ENCODE data around the gene BPGM. TPM values are rescaled to one million over a fixed set of nuclear protein-coding genes. Genes with fewer than 3 reads are reported as not detected.

The BPGM gene
- total RNA-seq, 1 experiment from 2014 or later: 10.0 TPM

GRCh38 chr7:134712196-134712595 is 65.5 kb downstream of the BPGM start:
- Histone ChIP-seq H3K9me3 (ENCODE audit: control insufficient read depth in 1 of 2, insufficient read depth in 1 of 2, low read depth in 1 of 2, low read length in 2 of 2) (no peaks in the 10 kb centered on the region), H3K79me2 (ENCODE audit: insufficient read depth, low read length) (no peaks in the 10 kb centered on the region), H3K4me3 (replicated peaks in 1 of 2; ENCODE audit: low read depth in 1 of 2, low read length in 2 of 2) (no peak overlapping the region), H3K36me3 (ENCODE audit: control insufficient read depth in 1 of 2, insufficient read depth in 2 of 2, low read length in 2 of 2) (no peaks in the 10 kb centered on the region), H3K9ac (ENCODE audit: low read length) (no peak overlapping the region), H3K27me3 (ENCODE audit: insufficient read depth, low read length) (no peaks in the 10 kb centered on the region), H3K4me1 (ENCODE audit: control insufficient read depth in 1 of 2, insufficient read depth in 2 of 2, low read length in 2 of 2) (no peaks in the 10 kb centered on the region), H3K27ac (ENCODE audit: low read depth, low read length) (no peak overlapping the region), H3K4me2 (ENCODE audit: low read length) (no peak overlapping the region), H4K20me1 (ENCODE audit: insufficient read depth) (no peaks in the 10 kb centered on the region), H3K9me2 (ENCODE audit: insufficient read depth) (no peaks in the 10 kb centered on the region), H2AFZ (ENCODE audit: low read depth, low read length, poor library complexity, severe bottlenecking) (no peak overlapping the region)
- no TSS peak for BruUV-seq (replicated peaks)
- DNase-seq (ENCODE audit: low read depth, low spot score): no peak
- RAD21 ChIA-PET (ENCODE audit: low non-redundant PET in 1 of 2, low total read pairs in 2 of 2, uncharacterized antibody in 2 of 2, unreplicated experiment in 2 of 2): no interaction called here
- no peak for TF ChIP-seq SIN3A (IDR thresholded peaks at IDR 0.05; ENCODE audit: low read depth)
- POLR2A ChIA-PET: no interaction called here
- no peak for ATAC-seq
- CTCF ChIA-PET: no interaction called here
- intact Hi-C loops (cut with micrococcal nuclease): no loop called here

DNA sequence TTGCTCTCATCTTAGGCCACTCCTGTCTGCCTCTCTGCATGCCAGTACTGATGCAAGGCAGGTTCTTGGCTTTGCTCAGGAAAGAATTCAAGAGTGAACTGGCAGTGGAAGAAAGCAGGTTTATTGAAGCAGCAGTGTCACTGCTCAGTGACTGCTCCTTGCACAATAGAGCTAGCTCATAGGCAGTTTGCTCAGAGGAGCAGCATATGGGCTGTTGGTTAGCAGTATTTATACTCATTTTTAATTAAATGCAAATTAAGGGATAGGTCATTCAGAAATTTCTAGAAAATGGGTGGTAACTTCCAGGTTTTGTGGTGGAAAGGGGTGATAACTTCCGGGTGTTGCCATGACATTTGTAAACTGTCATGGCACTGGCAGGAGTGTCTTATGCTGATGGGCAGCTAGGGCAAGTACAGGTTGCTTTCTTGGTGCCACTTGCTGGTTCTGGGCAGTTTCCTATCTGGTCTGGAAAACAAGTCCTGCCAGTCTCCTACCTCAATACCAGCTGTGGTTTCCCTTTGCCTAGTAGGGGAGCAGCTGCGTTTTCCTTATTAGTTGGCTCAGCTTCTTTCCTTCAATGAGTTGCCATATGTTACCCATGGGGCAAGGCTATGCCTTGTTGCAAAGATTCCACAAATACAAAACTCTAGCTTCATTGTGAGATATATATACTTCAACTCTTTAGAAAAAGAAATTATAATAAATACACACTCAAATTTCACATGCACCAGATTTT is 68.0 kb downstream of the BPGM start:
- Histone ChIP-seq H3K9me2 (ENCODE audit: insufficient read depth) (no peaks in the 10 kb centered on the region), H3K9me3 (ENCODE audit: control insufficient read depth in 1 of 2, insufficient read depth in 1 of 2, low read depth in 1 of 2, low read length in 2 of 2) (no peaks in the 10 kb centered on the region), H3K4me2 (ENCODE audit: low read length) (no peak overlapping the region), H2AFZ (ENCODE audit: low read depth, low read length, poor library complexity, severe bottlenecking) (no peak overlapping the region), H3K36me3 (ENCODE audit: control insufficient read depth in 1 of 2, insufficient read depth in 2 of 2, low read length in 2 of 2) (no peaks in the 10 kb centered on the region), H3K4me1 (ENCODE audit: control insufficient read depth in 1 of 2, insufficient read depth in 2 of 2, low read length in 2 of 2) (no peaks in the 10 kb centered on the region), H3K27ac (ENCODE audit: low read depth, low read length) (no peak overlapping the region), H4K20me1 (ENCODE audit: insufficient read depth) (no peaks in the 10 kb centered on the region), H3K79me2 (ENCODE audit: insufficient read depth, low read length) (no peaks in the 10 kb centered on the region), H3K27me3 (ENCODE audit: insufficient read depth, low read length) (no peaks in the 10 kb centered on the region), H3K9ac (ENCODE audit: low read length) (no peak overlapping the region), H3K4me3 (replicated peaks in 1 of 2; ENCODE audit: low read depth in 1 of 2, low read length in 2 of 2) (no peak overlapping the region)
- ChIA-PET POLR2A (no interaction called here), RAD21 (ENCODE audit: low non-redundant PET in 1 of 2, low total read pairs in 2 of 2, uncharacterized antibody in 2 of 2, unreplicated experiment in 2 of 2) (no interaction called here), CTCF (interaction anchor here (1.0 kb wide), 1 partner anchor 13 kb away, joined by 4 read pairs; no protein-coding TSS in a partner anchor)
- BruUV-seq (replicated peaks): no TSS peak
- no peak for DNase-seq (ENCODE audit: low read depth, low spot score)
- ATAC-seq: no peak
- intact Hi-C loops (cut with micrococcal nuclease): no loop called here
- TF ChIP-seq EZH2 (IDR thresholded peaks at IDR 0.05) (no peak), RAD21 (IDR thresholded peaks at IDR 0.05; ENCODE audit: low read depth) (no peak), SIN3A (IDR thresholded peaks at IDR 0.05; ENCODE audit: low read depth) (no peak), JUND (IDR thresholded peaks at IDR 0.05) (no peak), REST (IDR thresholded peaks at IDR 0.05; ENCODE audit: low read depth) (no peak), TCF7L2 (IDR thresholded peaks at IDR 0.05; ENCODE audit: borderline replicate concordance, extremely low read depth, insufficient read depth, insufficient read length) (no peak), EZH2phosphoT487 (IDR thresholded peaks at IDR 0.05; ENCODE audit: borderline replicate concordance) (no peak), ZFX (IDR thresholded peaks at IDR 0.05) (no peak), CBX3 (IDR thresholded peaks at IDR 0.05; ENCODE audit: low read depth) (no peak), CEBPB (IDR thresholded peaks at IDR 0.05; ENCODE audit: low read depth) (no peak), ELF1 (IDR thresholded peaks at IDR 0.05; ENCODE audit: borderline replicate concordance, low read depth) (no peak), POLR2A (IDR thresholded peaks at IDR 0.05; ENCODE audit: borderline replicate concordance, extremely low read depth, insufficient read depth, insufficient read length) (no peak), FOSL1 (IDR thresholded peaks at IDR 0.05; ENCODE audit: low read depth) (no peak), YY1 (IDR thresholded peaks at IDR 0.05; ENCODE audit: extremely low read depth, insufficient replicate concordance, low read depth, low read length) (no peak)
- TF ChIP-seq, protein P1, sequence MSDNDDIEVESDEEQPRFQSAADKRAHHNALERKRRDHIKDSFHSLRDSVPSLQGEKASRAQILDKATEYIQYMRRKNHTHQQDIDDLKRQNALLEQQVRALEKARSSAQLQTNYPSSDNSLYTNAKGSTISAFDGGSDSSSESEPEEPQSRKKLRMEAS (IDR thresholded peaks at IDR 0.05): no peak
- TF ChIP-seq, protein P2, sequence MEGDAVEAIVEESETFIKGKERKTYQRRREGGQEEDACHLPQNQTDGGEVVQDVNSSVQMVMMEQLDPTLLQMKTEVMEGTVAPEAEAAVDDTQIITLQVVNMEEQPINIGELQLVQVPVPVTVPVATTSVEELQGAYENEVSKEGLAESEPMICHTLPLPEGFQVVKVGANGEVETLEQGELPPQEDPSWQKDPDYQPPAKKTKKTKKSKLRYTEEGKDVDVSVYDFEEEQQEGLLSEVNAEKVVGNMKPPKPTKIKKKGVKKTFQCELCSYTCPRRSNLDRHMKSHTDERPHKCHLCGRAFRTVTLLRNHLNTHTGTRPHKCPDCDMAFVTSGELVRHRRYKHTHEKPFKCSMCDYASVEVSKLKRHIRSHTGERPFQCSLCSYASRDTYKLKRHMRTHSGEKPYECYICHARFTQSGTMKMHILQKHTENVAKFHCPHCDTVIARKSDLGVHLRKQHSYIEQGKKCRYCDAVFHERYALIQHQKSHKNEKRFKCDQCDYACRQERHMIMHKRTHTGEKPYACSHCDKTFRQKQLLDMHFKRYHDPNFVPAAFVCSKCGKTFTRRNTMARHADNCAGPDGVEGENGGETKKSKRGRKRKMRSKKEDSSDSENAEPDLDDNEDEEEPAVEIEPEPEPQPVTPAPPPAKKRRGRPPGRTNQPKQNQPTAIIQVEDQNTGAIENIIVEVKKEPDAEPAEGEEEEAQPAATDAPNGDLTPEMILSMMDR (IDR thresholded peaks at IDR 0.05 in 2 of 3, conservative IDR thresholded peaks at IDR 0.05 in 1 of 3; ENCODE audit: borderline replicate concordance in 1 of 3, insufficient read depth in 1 of 3, low read depth in 2 of 3, low read length in 2 of 3): no peak

Measured in HCT116 (cell line).